Measurements from ENCODE around the gene PICALM. TPM values are rescaled to one million over a fixed set of nuclear protein-coding genes. Genes with fewer than 3 reads are reported as not detected.

PICALM gene
- total RNA-seq, 1 experiment from 2014 or later = 116 TPM

DNA sequence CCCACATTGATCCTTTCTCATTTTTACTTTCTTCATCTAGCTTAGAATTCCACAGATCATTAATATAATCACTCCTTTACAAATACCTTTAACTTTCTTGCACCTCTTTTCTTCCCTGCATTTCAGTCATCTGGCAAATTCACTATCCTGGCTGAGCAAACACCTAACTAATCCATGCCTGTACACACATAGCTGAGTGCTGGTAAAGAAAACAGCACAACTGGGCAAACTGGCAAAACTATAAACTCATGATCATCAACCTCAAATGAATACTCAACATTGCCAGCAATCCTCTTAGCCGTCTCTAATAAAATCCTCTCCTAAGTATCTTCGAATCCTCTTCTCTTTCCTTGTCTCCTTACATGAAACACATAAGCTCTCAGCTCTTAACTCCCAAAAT lies 52.4 kb downstream of the PICALM start:
- in situ Hi-C loops (cut with HindIII; ENCODE audit: low pct_unique_long_range_greater_than_20kb, low sequenced_read_pairs) = no loop called here
- no peak for DNase-seq (ENCODE audit: low read depth)

DNA sequence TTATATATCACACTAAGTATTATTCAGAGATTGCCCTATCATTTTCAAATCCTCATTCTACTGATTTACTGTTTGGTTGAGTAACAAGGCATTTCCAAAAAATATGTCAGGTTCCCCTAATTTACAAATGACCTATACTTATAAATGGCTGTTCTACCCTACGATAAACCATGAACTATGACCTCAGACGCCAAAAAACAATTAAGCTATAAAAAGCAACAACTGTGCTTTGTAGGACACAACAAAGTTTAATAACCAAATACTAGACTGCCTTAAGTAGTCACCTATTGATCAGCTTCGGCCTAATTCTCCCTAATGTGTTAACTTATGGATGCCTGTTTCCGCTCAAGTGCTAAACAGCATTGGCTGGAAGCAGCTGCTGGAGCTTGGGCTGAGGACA lies 53.2 kb downstream of the PICALM start:
- in situ Hi-C loops (cut with HindIII; ENCODE audit: low pct_unique_long_range_greater_than_20kb, low sequenced_read_pairs) = no loop called here
- no peak for DNase-seq (ENCODE audit: low read depth)

DNA sequence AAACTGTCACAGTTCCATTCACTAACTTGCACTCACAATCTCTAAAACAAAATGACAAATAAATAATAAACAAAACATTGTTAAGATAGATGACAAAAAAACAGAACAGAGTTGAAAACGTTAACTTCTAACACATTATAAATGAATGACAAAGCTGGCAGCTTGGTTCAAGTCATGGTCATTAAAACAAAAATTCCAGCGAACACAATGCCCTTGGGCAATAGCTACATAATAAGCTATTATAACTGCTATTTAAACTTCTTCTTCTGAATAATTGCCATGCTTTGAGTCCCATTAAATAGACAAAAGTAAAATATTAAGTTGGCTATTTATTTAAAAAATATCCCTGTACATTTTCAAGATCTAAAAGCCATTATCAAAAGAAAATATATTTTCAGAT lies 54.7 kb downstream of the PICALM start:
- DNase-seq (ENCODE audit: low read depth) = no peak
- in situ Hi-C loops (cut with HindIII; ENCODE audit: low pct_unique_long_range_greater_than_20kb, low sequenced_read_pairs) = no loop called here

DNA sequence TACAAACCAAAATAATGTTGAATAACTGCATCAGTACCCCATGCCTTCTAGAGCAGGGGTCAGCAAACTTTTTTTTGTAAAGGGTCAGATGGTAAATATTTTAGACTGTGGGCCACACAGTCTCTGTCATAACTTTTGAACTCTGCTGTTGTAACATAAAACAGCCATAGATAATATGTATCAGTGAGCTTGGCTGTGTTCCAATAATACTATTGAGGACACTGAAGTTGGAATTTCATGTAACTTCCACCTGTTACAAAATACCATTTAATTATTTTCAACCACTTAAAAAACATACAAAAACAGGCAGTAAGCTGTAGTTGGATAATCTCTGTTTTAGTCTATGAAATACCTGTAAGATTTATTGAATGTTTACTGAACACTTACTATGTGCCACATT lies 55.2 kb downstream of the PICALM start:
- in situ Hi-C loops (cut with HindIII; ENCODE audit: low pct_unique_long_range_greater_than_20kb, low sequenced_read_pairs) = no loop called here
- DNase-seq (ENCODE audit: low read depth) = no peak

DNA sequence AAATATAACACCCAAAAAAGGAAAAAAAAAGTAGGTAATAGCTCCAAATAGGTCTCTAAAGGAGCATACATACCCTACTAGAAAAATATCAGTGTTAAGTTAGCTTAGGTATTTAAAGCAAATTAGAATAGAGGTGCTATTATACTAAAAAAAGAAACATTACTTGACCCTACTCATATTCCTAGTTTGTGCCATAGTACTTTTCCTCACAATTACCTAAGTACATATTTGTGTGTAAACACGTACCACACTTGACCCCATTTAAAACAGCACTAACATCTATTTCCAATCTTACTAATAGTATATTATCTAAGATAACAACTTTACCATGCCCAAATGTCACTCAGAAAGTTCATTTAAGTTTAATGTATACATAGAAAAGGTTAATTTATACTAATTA lies 57.7 kb downstream of the PICALM start:
- in situ Hi-C loops (cut with HindIII; ENCODE audit: low pct_unique_long_range_greater_than_20kb, low sequenced_read_pairs) = no loop called here
- no peak for DNase-seq (ENCODE audit: low read depth)

DNA sequence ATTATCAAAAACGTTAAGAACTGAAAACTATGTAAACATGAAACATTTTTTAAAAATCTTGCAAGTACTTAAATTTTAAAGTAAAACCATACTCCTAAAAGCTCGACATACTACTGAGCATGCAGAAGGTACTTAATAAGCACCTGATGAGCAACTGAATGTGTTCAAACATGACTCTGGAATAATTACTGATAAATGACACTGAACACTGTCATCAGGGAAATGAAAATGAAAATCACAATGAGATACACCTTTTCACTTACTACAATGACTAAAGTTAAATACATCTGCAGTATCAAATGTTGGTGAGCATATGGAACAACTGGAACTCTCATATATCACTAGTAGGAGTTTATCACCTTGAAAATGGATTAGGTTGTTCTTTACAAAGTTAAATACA lies 65.2 kb downstream of the PICALM start:
- DNase-seq (ENCODE audit: low read depth) = no peak

DNA sequence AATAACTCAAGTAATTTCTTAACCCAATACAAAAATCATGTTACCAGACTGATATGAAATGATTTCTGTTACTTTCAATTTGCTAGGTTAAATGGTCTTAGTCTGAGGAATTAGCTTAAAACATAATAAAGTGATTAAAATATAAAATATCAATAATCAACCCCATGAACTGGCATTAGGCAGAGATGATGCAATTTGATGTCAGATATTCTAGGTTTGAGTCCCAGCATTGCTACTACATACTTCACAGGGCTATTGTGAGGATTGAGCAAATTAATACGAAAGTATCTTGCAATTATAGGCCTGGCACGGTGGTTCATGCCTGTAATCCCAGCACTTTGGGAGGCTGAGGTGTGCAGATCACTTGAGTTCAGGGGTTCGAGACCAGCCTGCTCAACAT lies 66.5 kb downstream of the PICALM start:
- in situ Hi-C loops (cut with HindIII; ENCODE audit: low pct_unique_long_range_greater_than_20kb, low sequenced_read_pairs) = no loop called here

More for the DNA sequence above, 65.2 kb downstream of the PICALM start:
- in situ Hi-C loops (cut with HindIII; ENCODE audit: low pct_unique_long_range_greater_than_20kb, low sequenced_read_pairs) = no loop called here

DNA sequence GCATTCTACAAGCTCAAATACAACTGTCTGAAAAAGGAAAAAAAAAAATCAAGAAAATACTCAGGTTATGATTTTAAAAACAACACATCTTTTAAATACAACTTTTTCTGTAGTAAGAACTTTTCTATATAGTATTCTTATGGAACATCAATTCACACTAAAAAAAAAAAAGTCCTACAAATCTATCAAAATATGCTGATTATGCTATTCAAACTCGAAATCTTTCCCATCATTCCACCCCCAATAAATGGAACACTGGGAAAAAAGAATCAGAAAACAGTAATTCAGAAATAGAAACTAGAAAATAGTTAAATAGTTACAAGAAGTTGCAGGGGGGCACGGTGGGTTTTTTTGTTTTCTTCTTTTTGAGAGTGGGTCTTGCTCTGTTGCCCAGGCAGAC lies 77.4 kb downstream of the PICALM start:
- DNase-seq (ENCODE audit: low read depth) = no peak
- in situ Hi-C loops (cut with HindIII; ENCODE audit: low pct_unique_long_range_greater_than_20kb, low sequenced_read_pairs) = no loop called here

More for the DNA sequence above, 66.5 kb downstream of the PICALM start:
- DNase-seq (ENCODE audit: low read depth) = no peak

DNA sequence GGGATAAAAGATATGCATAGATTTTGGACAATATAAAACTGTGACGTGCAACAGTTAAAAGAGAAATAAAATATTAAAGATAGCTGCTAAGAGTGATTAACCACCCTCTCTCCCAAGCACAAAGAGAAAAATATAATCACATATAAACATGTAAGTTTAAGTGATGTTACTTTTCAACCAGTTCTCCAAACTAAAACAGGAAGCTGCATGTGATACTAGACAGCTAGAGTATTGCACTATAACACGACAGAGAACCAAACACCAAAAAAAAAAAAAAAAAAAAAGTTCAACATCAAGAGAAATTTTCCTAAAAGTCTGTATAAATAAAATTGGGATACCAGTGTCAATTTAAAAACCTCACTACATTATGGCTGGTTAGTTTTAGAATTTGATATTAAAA lies 79.1 kb downstream of the PICALM start:
- in situ Hi-C loops (cut with HindIII; ENCODE audit: low pct_unique_long_range_greater_than_20kb, low sequenced_read_pairs) = no loop called here
- DNase-seq (ENCODE audit: low read depth) = no peak

DNA sequence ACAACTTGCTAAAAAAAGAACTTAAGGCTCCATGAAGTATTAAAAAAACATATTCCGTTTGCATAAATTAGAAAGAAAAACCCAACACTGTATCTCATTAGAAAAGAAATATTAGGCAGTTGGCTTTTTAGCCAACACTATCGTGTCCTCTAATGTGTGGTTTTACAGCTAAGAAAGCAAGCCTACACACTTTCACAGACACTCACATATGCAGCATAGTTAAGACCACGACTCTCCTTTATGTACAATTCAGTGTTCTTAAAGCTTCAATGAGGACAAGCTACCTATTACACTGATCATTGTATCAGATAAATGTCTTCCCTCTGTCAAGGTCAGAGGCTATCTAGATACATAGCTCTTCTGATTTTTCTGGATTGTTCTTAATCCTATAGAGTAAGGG lies 80.1 kb downstream of the PICALM start:
- in situ Hi-C loops (cut with HindIII; ENCODE audit: low pct_unique_long_range_greater_than_20kb, low sequenced_read_pairs) = no loop called here
- DNase-seq (ENCODE audit: low read depth) = no peak

DNA sequence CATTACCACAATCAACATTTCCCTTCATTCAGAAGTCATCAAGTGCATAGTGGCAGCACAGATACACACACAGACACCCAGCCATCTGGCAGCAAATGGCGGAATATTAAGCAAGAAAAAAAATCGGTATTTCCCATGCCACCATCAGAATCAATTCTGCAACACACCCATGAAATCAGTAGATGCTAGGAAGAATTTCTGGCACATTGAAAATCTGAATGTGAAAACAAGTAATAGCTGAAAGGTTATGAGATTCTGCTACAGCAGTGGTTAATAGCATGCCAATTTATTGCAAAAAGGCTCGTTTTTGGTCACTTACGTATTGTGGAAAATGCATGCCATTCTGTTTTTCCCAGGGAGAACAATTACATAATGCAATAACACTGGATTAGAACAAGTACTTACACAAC lies 91.1 kb downstream of the PICALM start:
- no peak for DNase-seq (ENCODE audit: low read depth)
- in situ Hi-C loops (cut with HindIII; ENCODE audit: low pct_unique_long_range_greater_than_20kb, low sequenced_read_pairs) = no loop called here

DNA sequence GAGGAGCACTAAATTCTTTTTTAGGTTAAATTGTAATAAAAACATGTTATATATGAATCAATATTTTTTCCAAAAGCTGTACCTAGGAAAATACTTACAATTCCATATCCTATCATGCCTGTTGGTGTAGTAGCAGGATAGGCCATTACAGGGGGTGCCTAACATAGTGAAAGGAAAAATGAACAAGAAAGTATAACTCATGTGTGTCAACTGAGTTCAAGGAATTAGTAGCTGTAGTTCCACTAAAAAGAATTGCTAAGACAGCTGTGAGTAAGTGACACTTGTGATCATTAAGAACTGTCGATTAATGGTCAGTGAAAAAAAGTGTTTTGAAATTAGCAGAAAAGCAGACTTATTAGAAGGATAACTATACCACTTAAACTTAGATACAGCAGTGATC lies 92.4 kb downstream of the PICALM start:
- DNase-seq (ENCODE audit: low read depth) = no peak
- in situ Hi-C loops (cut with HindIII; ENCODE audit: low pct_unique_long_range_greater_than_20kb, low sequenced_read_pairs) = no loop called here

DNA sequence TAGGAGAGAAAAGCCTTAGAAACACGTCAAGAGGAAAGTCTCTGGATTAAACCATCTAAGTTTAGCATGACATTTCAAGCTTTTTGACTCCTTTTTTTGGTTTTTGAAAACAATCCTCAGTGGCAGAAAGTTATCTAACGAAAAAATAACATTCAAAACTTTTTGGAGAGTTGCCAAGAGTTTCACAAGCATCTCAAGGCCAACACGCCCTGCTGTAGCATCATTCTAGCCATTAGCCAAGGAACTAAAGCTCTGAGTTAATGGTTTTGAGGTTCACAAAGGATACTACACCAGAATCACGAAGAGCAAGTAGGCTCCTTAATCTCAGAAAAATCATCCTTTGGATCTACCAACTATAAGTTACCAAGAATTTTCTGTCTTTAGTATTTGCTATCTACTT lies 94.8 kb downstream of the PICALM start:
- in situ Hi-C loops (cut with HindIII; ENCODE audit: low pct_unique_long_range_greater_than_20kb, low sequenced_read_pairs) = no loop called here
- no peak for DNase-seq (ENCODE audit: low read depth)

DNA sequence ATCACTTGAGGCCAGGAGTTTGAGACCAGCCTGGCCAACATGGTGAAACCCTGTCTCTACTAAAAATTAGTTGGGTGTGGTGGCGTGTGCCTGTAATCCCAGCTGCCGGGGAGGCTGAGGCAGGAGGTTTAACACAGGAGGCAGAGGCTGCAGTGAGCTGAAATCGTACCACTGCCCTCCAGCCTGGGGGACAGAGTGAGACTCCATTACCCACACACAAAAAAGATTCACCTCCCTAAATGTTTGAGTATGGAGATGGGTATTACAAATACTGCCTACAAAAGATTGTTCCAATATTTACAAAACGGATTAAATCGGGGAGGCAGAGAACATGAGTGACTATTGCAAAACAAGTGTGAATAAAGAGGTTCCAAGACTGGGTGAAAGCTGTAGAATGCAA lies 98.3 kb downstream of the PICALM start:
- DNase-seq (ENCODE audit: low read depth) = no peak
- in situ Hi-C loops (cut with HindIII; ENCODE audit: low pct_unique_long_range_greater_than_20kb, low sequenced_read_pairs) = no loop called here

DNA sequence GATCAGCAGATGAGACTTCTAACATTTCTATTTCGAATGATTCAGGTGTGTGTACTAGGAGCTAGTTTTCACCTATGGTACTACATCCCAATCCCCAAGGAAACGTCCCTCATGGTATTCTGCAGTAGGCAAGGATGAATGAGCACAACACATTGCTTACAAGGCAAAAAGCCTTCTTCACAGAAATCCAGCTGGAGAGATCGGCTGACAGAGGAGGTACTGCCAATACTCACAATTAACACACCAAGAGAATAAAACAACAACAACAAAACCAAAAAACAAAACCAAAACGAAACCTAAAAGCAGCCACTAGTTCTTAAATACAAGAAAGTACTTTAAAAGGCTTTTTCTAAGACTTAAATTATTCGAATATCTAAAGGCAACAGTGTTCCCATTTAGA lies 101.4 kb downstream of the PICALM start:
- DNase-seq (ENCODE audit: low read depth) = no peak
- in situ Hi-C loops (cut with HindIII; ENCODE audit: low pct_unique_long_range_greater_than_20kb, low sequenced_read_pairs) = no loop called here

DNA sequence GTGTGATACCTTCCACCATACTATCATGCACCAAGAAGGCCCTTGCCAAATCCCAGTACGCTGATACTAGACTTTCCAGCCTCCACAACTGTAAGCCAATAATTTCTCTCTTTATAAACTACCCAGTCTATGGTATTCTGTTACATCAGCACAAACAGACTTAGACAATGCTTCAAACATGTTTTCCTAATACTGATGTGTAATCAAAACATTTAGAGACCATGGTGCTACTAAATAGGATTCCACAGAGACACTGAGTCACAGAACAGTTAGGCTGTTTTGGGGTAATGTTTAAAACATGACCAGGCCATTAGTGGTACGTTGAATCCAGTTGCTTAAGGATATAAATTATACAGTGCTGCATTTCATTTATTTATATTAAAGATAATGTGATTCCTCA lies 103.7 kb downstream of the PICALM start:
- in situ Hi-C loops (cut with HindIII; ENCODE audit: low pct_unique_long_range_greater_than_20kb, low sequenced_read_pairs) = no loop called here
- no peak for DNase-seq (ENCODE audit: low read depth)

DNA sequence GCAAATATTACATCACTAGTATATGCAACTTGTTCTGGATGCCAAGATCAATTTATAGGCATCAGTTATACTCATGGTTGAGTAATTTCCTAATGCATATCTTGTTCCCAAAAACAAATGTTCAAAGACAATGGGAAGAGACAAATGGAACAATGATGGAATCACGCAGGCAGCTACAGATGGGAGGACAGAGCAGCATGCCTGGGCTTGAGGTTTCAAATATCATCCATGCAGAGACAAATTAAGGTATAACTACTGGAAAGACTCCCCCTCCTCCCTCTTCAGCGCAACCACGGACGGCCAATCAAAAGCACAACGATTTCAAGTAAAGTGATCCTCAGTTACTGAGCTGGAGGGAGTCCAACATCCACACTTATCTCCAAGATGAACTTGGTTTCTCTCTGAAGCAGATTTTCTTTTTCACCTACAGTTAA lies 106.9 kb downstream of the PICALM start:
- in situ Hi-C loops (cut with HindIII; ENCODE audit: low pct_unique_long_range_greater_than_20kb, low sequenced_read_pairs) = no loop called here
- DNase-seq (ENCODE audit: low read depth) = no peak

DNA sequence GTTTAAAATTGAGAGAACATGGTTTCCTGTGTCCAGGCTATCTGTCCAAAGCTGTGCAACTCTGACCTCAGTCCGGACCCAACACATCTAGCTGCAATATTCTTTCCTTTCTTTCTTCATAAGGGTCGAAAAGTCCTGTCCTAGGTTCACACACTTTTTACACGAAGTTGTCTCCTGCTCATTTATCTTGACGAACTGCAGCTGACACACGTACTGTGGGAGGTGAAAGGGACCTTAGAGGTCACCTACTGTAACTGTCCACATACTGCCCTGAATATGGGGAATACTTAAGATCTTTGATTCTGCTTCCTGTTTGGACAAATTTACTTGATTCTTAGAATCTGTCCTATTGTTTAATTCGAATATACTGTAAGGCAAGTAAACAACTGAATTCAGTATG lies 107.8 kb downstream of the PICALM start:
- in situ Hi-C loops (cut with HindIII; ENCODE audit: low pct_unique_long_range_greater_than_20kb, low sequenced_read_pairs) = no loop called here
- DNase-seq (ENCODE audit: low read depth) = no peak

DNA sequence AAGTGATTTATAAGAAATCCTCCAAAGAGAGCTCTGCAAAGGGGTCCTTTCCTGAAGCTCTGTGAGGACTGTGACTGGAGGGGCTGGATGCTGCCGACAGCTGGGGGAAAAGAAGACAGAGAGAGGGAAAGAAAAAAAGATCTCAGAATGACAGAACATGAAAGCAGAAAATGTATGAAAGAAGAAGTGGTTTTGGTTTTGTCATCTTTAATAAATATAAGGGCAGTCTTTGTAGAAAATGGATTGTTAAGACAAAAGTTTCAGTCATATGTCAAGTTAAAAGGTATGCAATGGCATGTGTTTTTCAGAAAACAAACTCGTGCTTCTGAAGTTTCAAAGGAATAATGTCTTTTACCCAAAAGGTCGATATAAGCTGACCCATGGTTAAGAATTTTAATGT lies 108.2 kb downstream of the PICALM start:
- in situ Hi-C loops (cut with HindIII; ENCODE audit: low pct_unique_long_range_greater_than_20kb, low sequenced_read_pairs) = no loop called here
- DNase-seq (ENCODE audit: low read depth) = no peak

DNA sequence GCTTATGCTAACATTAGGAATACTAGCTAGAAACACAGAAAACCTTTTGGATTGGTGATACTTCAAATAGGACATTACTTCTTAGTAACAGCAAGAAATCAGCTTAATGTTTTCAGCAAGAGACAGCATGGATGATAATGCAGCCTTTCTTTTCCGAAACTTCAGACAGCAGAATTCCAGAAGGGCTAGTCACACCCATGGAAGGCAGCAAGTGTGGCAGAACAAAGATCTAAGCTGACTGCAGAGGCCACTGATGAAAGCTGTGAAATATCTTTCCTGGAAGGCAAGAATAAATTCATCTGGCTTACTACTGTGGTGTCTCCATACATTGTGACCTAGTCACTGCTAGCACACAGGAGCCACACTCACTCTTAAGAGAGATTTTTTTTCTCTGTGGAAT lies 113.4 kb downstream of the PICALM start:
- no peak for DNase-seq (ENCODE audit: low read depth)
- in situ Hi-C loops (cut with HindIII; ENCODE audit: low pct_unique_long_range_greater_than_20kb, low sequenced_read_pairs) = no loop called here

DNA sequence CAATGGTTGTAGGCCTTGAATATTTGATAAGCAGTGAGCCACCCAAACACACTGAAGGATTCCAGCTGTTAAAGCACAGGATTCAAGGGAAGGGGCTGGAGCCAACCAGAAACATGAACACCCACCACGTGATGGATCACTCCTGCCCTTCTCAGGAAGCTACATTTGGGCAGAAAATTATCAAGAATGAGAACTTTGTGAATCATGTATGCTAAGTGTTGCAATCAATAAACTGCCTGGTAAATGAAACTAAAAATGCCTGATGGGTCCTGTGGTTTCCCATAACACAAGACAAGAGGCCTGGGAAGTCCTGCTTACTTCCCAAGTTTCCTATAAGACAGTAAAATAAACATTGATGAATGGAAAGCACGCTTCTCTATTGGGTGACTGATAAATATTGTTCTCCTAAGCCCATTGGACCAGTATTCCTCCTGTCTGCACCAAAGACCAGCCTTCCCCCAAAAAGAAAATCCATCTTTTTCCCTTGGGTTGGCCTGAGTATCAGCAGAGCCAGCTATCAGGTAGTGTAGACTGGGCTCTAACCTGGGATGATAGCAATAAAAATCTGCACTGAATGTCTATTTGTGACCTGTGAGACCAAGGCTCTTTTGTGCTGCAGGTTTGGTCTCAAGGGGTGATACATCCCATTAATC lies 115.3 kb downstream of the PICALM start:
- in situ Hi-C loops (cut with HindIII; ENCODE audit: low pct_unique_long_range_greater_than_20kb, low sequenced_read_pairs) = no loop called here

More for the DNA sequence above, 115.3 kb downstream of the PICALM start:
- no peak for DNase-seq (ENCODE audit: low read depth)
